GM13977 (cell line): Measurements from ENCODE around the gene IFITM1.

Experiments used
- DNase-seq: peaks from one replicate; pipeline ENCODE4 v3.0.0; 2012; ENCODE audit warnings: low spot score
- in situ Hi-C: fragments of 300-500 bp; cut with MboI; formaldehyde crosslinking; loops from one replicate; pipeline ENCODE4 v1.12.0; 2022; ENCODE audit warnings: low sequenced_read_pairs, low pct_unique_long_range_greater_than_20kb, mixed read lengths, inconsistent platforms; ENCODE audit not compliant: unreplicated experiment
- TF ChIP-seq, protein P1 (sequence below): IDR thresholded peaks from 2 replicates; pipeline ENCODE4 v1.5.1; 2012; ENCODE audit warnings: mild to moderate bottlenecking, control low read depth; ENCODE audit not compliant: insufficient read depth; ENCODE audit errors: extremely low read depth, missing control alignments

IFITM1 gene

DNA sequence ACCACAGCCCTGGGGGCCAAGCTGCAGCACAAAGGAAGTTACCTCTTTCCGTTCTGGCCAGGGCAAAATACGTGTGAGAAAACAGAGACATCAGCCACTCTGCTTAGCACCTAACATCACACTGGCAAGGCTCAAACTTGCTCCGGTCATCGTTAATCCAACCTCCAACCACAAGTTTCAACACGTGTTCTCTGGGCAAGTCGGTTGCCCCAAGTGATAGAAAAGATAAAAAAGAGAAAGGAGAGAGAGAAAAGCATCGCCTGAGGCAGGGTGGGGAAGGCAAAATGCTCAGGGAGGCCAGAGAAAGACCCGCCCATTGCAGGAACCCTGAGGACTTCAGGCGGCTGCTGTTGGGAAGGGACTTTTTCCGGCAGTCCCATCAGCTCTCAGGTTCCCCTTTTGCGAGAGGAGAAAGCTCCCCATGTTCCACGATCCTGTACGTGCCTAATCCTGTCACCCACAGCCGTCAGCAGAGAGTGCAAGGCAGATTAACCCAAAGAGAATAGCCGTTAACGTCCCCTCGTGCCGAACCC, 36.9 kb downstream of the IFITM1 start:
- no peak for DNase-seq
- in situ Hi-C loops = loop anchor here (10.0 kb wide), 1 partner anchor 46 kb away; the partner anchor contains the start of gene IFITM2
- TF ChIP-seq, protein P1, sequence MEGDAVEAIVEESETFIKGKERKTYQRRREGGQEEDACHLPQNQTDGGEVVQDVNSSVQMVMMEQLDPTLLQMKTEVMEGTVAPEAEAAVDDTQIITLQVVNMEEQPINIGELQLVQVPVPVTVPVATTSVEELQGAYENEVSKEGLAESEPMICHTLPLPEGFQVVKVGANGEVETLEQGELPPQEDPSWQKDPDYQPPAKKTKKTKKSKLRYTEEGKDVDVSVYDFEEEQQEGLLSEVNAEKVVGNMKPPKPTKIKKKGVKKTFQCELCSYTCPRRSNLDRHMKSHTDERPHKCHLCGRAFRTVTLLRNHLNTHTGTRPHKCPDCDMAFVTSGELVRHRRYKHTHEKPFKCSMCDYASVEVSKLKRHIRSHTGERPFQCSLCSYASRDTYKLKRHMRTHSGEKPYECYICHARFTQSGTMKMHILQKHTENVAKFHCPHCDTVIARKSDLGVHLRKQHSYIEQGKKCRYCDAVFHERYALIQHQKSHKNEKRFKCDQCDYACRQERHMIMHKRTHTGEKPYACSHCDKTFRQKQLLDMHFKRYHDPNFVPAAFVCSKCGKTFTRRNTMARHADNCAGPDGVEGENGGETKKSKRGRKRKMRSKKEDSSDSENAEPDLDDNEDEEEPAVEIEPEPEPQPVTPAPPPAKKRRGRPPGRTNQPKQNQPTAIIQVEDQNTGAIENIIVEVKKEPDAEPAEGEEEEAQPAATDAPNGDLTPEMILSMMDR = no peak

DNA sequence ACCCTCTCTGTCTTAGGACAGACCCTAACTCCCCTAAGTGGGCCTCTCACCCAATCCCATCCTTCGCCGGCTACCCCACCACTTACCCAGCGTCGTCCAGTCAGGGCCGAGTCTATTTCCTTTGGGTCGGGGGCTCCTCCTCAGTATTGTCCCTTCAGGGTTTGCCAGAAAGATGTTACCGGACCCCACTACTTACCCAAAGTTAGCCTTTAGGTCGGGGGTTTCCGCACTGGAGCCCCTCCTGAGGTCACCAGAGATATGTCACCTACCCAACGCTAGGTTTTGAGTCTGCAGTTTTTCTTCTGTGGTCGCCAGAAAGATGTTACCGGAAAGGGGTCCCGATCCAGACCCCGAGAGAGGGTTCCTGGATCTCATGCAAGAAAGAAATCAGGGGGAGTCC, 37.6 kb downstream of the IFITM1 start:
- in situ Hi-C loops = loop anchor here (10.0 kb wide), 1 partner anchor 47 kb away; the partner anchor contains the start of gene IFITM2
- TF ChIP-seq, protein P1 = no peak
- DNase-seq = no peak

GRCh38 chr11:352456-353031, 38.7 kb downstream of the IFITM1 start:
- DNase-seq = no peak
- in situ Hi-C loops = loop anchor here (10.0 kb wide), 1 partner anchor 48 kb away; the partner anchor contains the start of gene IFITM2
- TF ChIP-seq, protein P1 = no peak

- in situ Hi-C loops = loop anchor here (10.0 kb wide), 1 partner anchor 49 kb away; the partner anchor contains the start of gene IFITM2
- no peak for DNase-seq
Measured at GRCh38 chr11:353179-353873, 39.5 kb downstream of the IFITM1 start.

GRCh38 chr11:355581-356458, 42.0 kb downstream of the IFITM1 start:
- TF ChIP-seq, protein P1 = no peak
- in situ Hi-C loops = loop anchor here (10.0 kb wide), 1 partner anchor 51 kb away; the partner anchor contains the start of gene IFITM2
- peak; percentile 94 for DNase-seq

More at GRCh38 chr11:353179-353873, 39.5 kb downstream of the IFITM1 start:
- TF ChIP-seq, protein P1 = no peak

GRCh38 chr11:356610-357009, 42.8 kb downstream of the IFITM1 start:
- in situ Hi-C loops = loop anchor here (10.0 kb wide), 1 partner anchor 52 kb away; the partner anchor contains the start of gene IFITM2
- TF ChIP-seq, protein P1 = no peak
- no peak for DNase-seq
